Activated naive CD8-positive, alpha-beta T cell treated with anti-CD3 and anti-CD28 coated beads, Interleukin-2, amount 50 U/mL, for 24 hours (primary cell): ENCODE measurements around the gene INMT.

Source experiments
- ATAC-seq: fragments of 150-1000 bp; cut with Tn5 transposase; one replicate; pipeline ENCODE4 v1.10.0; 2021
- DNase-seq: peaks from one replicate; pipeline ENCODE4 v3.0.0; 2021
- H3K27ac Mint-ChIP-seq: one replicate; pipeline ENCODE4 v1.8.0; 2021; ENCODE audit warnings: mild to moderate bottlenecking, mixed read lengths
- H3K27me3 Mint-ChIP-seq: one replicate; pipeline ENCODE4 v1.8.0; 2021; ENCODE audit warnings: mixed read lengths
- H3K36me3 Mint-ChIP-seq: one replicate; pipeline ENCODE4 v1.8.0; 2021; ENCODE audit warnings: low read depth, mixed read lengths
- H3K4me1 Mint-ChIP-seq: one replicate; pipeline ENCODE4 v1.8.0; 2021; ENCODE audit warnings: mixed read lengths
- H3K4me3 Mint-ChIP-seq: one replicate; pipeline ENCODE4 v1.8.0; 2021; ENCODE audit warnings: mild to moderate bottlenecking, moderate library complexity, mixed read lengths
- H3K9me3 Mint-ChIP-seq: one replicate; pipeline ENCODE4 v1.8.0; 2021; ENCODE audit warnings: mixed read lengths

The INMT gene

GRCh38 chr7:30752979-30753378 is 1.0 kb downstream of the INMT start:
- DNase-seq (no peak), ATAC-seq (peak; percentile 10)
- no peaks in the 10 kb centered on the region for H3K4me1 Mint-ChIP-seq
- H3K4me3 Mint-ChIP-seq = no peak overlapping the region
- no peaks in the 10 kb centered on the region for H3K27me3 Mint-ChIP-seq
- H3K36me3 Mint-ChIP-seq = no peaks in the 10 kb centered on the region
- no peaks in the 10 kb centered on the region for H3K9me3 Mint-ChIP-seq
- H3K27ac Mint-ChIP-seq = no peak overlapping the region

GRCh38 chr7:30754315-30754877 is 2.5 kb downstream of the INMT start:
- Mint-ChIP-seq H3K4me3 (no peak overlapping the region), H3K27ac (no peak overlapping the region), H3K4me1 (no peaks in the 10 kb centered on the region), H3K36me3 (no peaks in the 10 kb centered on the region), H3K9me3 (no peaks in the 10 kb centered on the region), H3K27me3 (peaks cover 2% of the 10 kb centered on the region)
- ATAC-seq (no peak), DNase-seq (no peak)

- no peaks in the 10 kb centered on the region for H3K4me1 Mint-ChIP-seq
- peaks cover 2% of the 10 kb centered on the region for H3K27me3 Mint-ChIP-seq
- H3K9me3 Mint-ChIP-seq = no peaks in the 10 kb centered on the region
- H3K36me3 Mint-ChIP-seq = no peaks in the 10 kb centered on the region
- DNase-seq (no peak), ATAC-seq (no peak)
- H3K27ac Mint-ChIP-seq = no peak overlapping the region
- H3K4me3 Mint-ChIP-seq = no peak overlapping the region
These were observed 3.6 kb downstream of the INMT start for GRCh38 chr7:30755384-30756154.

GRCh38 chr7:30757342-30757692 is 5.4 kb downstream of the INMT start:
- Mint-ChIP-seq H3K27me3 (peaks cover 2% of the 10 kb centered on the region), H3K27ac (no peak overlapping the region)
- ATAC-seq = no peak

GRCh38 chr7:30760514-30761213 is 8.7 kb downstream of the INMT start:
- Mint-ChIP-seq H3K36me3 (no peaks in the 10 kb centered on the region), H3K27me3 (peaks cover 2% of the 10 kb centered on the region), H3K27ac (no peak overlapping the region), H3K9me3 (no peaks in the 10 kb centered on the region), H3K4me1 (no peaks in the 10 kb centered on the region), H3K4me3 (no peak overlapping the region)
- no peak for DNase-seq
- ATAC-seq = no peak

More at GRCh38 chr7:30757342-30757692, 5.4 kb downstream of the INMT start:
- DNase-seq = no peak
- Mint-ChIP-seq H3K36me3 (no peaks in the 10 kb centered on the region), H3K4me3 (no peak overlapping the region), H3K4me1 (no peaks in the 10 kb centered on the region), H3K9me3 (no peaks in the 10 kb centered on the region)

- H3K27me3 Mint-ChIP-seq = peaks cover 2% of the 10 kb centered on the region
- H3K4me1 Mint-ChIP-seq = no peaks in the 10 kb centered on the region
- no peak for ATAC-seq
- DNase-seq = no peak
- no peaks in the 10 kb centered on the region for H3K9me3 Mint-ChIP-seq
- no peak overlapping the region for H3K4me3 Mint-ChIP-seq
- H3K36me3 Mint-ChIP-seq = no peaks in the 10 kb centered on the region
- no peak overlapping the region for H3K27ac Mint-ChIP-seq
These were observed 9.6 kb downstream of the INMT start for GRCh38 chr7:30761214-30762156.

- H3K9me3 Mint-ChIP-seq = no peaks in the 10 kb centered on the region
- H3K27ac Mint-ChIP-seq = no peak overlapping the region
- H3K4me1 Mint-ChIP-seq = no peaks in the 10 kb centered on the region
- no peaks in the 10 kb centered on the region for H3K36me3 Mint-ChIP-seq
- no peak for DNase-seq
- H3K4me3 Mint-ChIP-seq = no peak overlapping the region
- ATAC-seq = no peak
- no peaks in the 10 kb centered on the region for H3K27me3 Mint-ChIP-seq
These were observed 12.4 kb downstream of the INMT start for GRCh38 chr7:30764030-30764975.

GRCh38 chr7:30765408-30765807 is 13.5 kb downstream of the INMT start:
- DNase-seq (no peak), ATAC-seq (no peak)
- no peaks in the 10 kb centered on the region for H3K36me3 Mint-ChIP-seq
- no peaks in the 10 kb centered on the region for H3K4me1 Mint-ChIP-seq
- no peaks in the 10 kb centered on the region for H3K9me3 Mint-ChIP-seq
- no peak overlapping the region for H3K27ac Mint-ChIP-seq
- H3K4me3 Mint-ChIP-seq = no peak overlapping the region
- H3K27me3 Mint-ChIP-seq = no peaks in the 10 kb centered on the region

- no peak for DNase-seq
- H3K4me3 Mint-ChIP-seq = peak overlapping the region; percentile 86
- H3K27ac Mint-ChIP-seq = no peak overlapping the region
- H3K4me1 Mint-ChIP-seq = peaks cover 4% of the 10 kb centered on the region
- no peaks in the 10 kb centered on the region for H3K9me3 Mint-ChIP-seq
- ATAC-seq = no peak
- H3K27me3 Mint-ChIP-seq = no peaks in the 10 kb centered on the region
- H3K36me3 Mint-ChIP-seq = no peaks in the 10 kb centered on the region
These were observed 18.9 kb downstream of the INMT start for GRCh38 chr7:30770845-30771173.

GRCh38 chr7:30771174-30771879 is 19.4 kb downstream of the INMT start, which contains the start of gene MINDY4:
TSS of gene MINDY4 (plus strand) at chr7:30771417. CDS start at chr7:30771494, 77 bp downstream.
- peak; percentile 87 for ATAC-seq
- H3K4me3 Mint-ChIP-seq = peak within 1 kb of the TSS; percentile 86
- H3K9me3 Mint-ChIP-seq = no peaks in the 10 kb centered on the region
- no peaks in the 10 kb centered on the region for H3K36me3 Mint-ChIP-seq
- peak within 1 kb of the TSS; percentile 85 for H3K27ac Mint-ChIP-seq
- H3K27me3 Mint-ChIP-seq = no peaks in the 10 kb centered on the region
- H3K4me1 Mint-ChIP-seq = peaks cover 4% of the 10 kb centered on the region
- DNase-seq = peak; percentile 75

GRCh38 chr7:30771880-30772425 is 20.0 kb downstream of the INMT start:
- DNase-seq (peak; percentile 8), ATAC-seq (peak; percentile 24)
- peaks cover 4% of the 10 kb centered on the region for H3K4me1 Mint-ChIP-seq
- no peaks in the 10 kb centered on the region for H3K9me3 Mint-ChIP-seq
- H3K36me3 Mint-ChIP-seq = no peaks in the 10 kb centered on the region
- peak overlapping the region; percentile 85 for H3K27ac Mint-ChIP-seq
- peak overlapping the region; percentile 86 for H3K4me3 Mint-ChIP-seq
- no peaks in the 10 kb centered on the region for H3K27me3 Mint-ChIP-seq

- H3K36me3 Mint-ChIP-seq = no peaks in the 10 kb centered on the region
- no peak overlapping the region for H3K27ac Mint-ChIP-seq
- DNase-seq = no peak
- H3K27me3 Mint-ChIP-seq = no peaks in the 10 kb centered on the region
- no peaks in the 10 kb centered on the region for H3K9me3 Mint-ChIP-seq
- H3K4me3 Mint-ChIP-seq = no peak overlapping the region
- ATAC-seq = no peak
- peaks cover 4% of the 10 kb centered on the region for H3K4me1 Mint-ChIP-seq
These were observed 21.0 kb downstream of the INMT start for GRCh38 chr7:30772984-30773383.

- Mint-ChIP-seq H3K36me3 (no peaks in the 10 kb centered on the region), H3K9me3 (no peaks in the 10 kb centered on the region), H3K4me1 (peaks cover 4% of the 10 kb centered on the region), H3K27me3 (no peaks in the 10 kb centered on the region), H3K4me3 (no peak overlapping the region), H3K27ac (no peak overlapping the region)
- no peak for DNase-seq
- no peak for ATAC-seq
These were observed 24.1 kb downstream of the INMT start for GRCh38 chr7:30775992-30776391.
